ENCODE data around the gene BBS2. TPM values are rescaled to one million over a fixed set of nuclear protein-coding genes. Genes with fewer than 3 reads are reported as not detected.

The BBS2 gene
- total and polyA plus RNA-seq, 4 donors, result 7.1 to 13.8 (median 11.1) TPM

DNA sequence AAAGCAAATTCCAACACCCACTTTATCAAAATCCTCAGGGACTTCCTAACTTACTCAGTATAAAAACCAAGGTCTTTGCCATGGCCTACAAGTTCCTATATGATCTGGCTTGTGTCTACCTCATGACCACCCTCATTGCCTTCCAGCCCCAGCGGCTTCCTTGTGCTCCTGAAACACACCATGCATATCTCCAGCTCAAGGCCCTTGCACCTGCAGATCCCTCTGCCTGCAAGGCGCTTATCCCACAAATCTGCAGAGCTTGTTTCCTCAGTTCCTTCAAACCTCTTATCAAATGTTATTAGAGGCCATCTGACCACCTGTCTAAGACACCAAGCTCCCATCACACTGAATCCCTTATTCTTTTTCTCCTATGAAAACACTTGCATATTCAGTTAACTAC lies 2.6 kb downstream of the BBS2 start:
- Histone ChIP-seq H3K36me3 (ENCODE audit: control insufficient read depth in 4 of 4, insufficient read depth in 3 of 4, low read depth in 1 of 4, low read length in 3 of 4) (no peaks in the 10 kb centered on the region), H3K4me1 (ENCODE audit: control insufficient read depth in 4 of 4, insufficient read depth in 4 of 4, low read length in 3 of 4) (peaks cover 5 to 13% (median 8%) of the 10 kb centered on the region in 4 donors), H3K27ac (ENCODE audit: low read depth in 1 of 2, low read length in 2 of 2) (no peak overlapping the region), H3K9me3 (ENCODE audit: control insufficient read depth in 4 of 4, low read length in 3 of 4) (no peaks in the 10 kb centered on the region), H3K9ac (ENCODE audit: low read depth in 1 of 2, low read length in 2 of 2) (no peak overlapping the region), H3K4me3 (ENCODE audit: low read depth in 1 of 3, low read length in 3 of 3) (no peak overlapping the region), H3K27me3 (ENCODE audit: control insufficient read depth in 4 of 4, insufficient read depth in 4 of 4, low read length in 3 of 4) (no peaks in the 10 kb centered on the region)
- 99% methylated on average over 2 of the region's 2 CpGs for WGBS
- TF ChIP-seq HNF4G (IDR thresholded peaks at IDR 0.05), result no peak
- TF ChIP-seq RXRA (IDR thresholded peaks at IDR 0.05), result no peak
- no peak for TF ChIP-seq RAD21 (IDR thresholded peaks at IDR 0.05)
- TF ChIP-seq EGR1 (IDR thresholded peaks at IDR 0.05; ENCODE audit: low read depth in 2 of 2), result no peak
- TF ChIP-seq GABPA (IDR thresholded peaks at IDR 0.05 in 1 of 2, conservative IDR thresholded peaks at IDR 0.05 in 1 of 2), result no peak
- no peak for TF ChIP-seq HNF4A (conservative IDR thresholded peaks at IDR 0.05)
- TF ChIP-seq, protein P1, sequence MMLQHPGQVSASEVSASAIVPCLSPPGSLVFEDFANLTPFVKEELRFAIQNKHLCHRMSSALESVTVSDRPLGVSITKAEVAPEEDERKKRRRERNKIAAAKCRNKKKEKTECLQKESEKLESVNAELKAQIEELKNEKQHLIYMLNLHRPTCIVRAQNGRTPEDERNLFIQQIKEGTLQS (IDR thresholded peaks at IDR 0.05), result no peak
- TF ChIP-seq, protein P2, sequence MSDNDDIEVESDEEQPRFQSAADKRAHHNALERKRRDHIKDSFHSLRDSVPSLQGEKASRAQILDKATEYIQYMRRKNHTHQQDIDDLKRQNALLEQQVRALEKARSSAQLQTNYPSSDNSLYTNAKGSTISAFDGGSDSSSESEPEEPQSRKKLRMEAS (IDR thresholded peaks at IDR 0.05), result no peak
- TF ChIP-seq TAF1 (conservative IDR thresholded peaks at IDR 0.05), result no peak
- TF ChIP-seq SP1 (IDR thresholded peaks at IDR 0.05), result no peak
- DNase-seq (ENCODE audit: low spot score), result no peak

DNA sequence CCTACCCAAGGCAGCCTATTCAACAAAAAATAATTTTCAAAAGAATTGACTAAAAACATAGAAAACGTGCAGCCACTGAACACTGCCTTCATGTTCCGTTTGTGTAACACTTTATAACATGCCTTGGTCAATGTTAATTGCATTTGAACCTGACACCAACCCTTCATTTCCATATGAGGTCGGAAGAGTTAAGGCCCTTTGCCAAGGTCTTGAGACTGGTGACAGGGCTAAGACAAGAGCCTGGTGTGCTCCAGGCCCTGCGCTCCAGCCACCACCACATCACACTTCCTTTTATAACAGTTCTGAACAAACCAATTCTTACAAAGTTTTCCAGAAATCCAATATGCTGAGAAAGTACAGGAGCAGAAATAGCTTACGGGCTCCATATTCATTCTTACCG lies 4.2 kb downstream of the BBS2 start:
- 84% methylated on average over 6 of the region's 6 CpGs for WGBS
- H3K36me3 ChIP-seq (ENCODE audit: control insufficient read depth in 4 of 4, insufficient read depth in 3 of 4, low read depth in 1 of 4, low read length in 3 of 4), result peaks cover 0 to 2% (median 2%) of the 10 kb centered on the region in 4 donors
- H3K4me1 ChIP-seq (ENCODE audit: control insufficient read depth in 4 of 4, insufficient read depth in 4 of 4, low read length in 3 of 4), result peaks cover 5 to 13% (median 8%) of the 10 kb centered on the region in 4 donors
- no peak overlapping the region for H3K27ac ChIP-seq (ENCODE audit: low read depth in 1 of 2, low read length in 2 of 2)
- no peak overlapping the region for H3K4me3 ChIP-seq (ENCODE audit: low read depth in 1 of 3, low read length in 3 of 3)
- H3K9me3 ChIP-seq (ENCODE audit: control insufficient read depth in 4 of 4, low read length in 3 of 4), result no peaks in the 10 kb centered on the region
- no peak for DNase-seq (ENCODE audit: low spot score)
- no peaks in the 10 kb centered on the region for H3K27me3 ChIP-seq (ENCODE audit: control insufficient read depth in 4 of 4, insufficient read depth in 4 of 4, low read length in 3 of 4)
- no peak for TF ChIP-seq TAF1 (conservative IDR thresholded peaks at IDR 0.05)
- TF ChIP-seq, protein P3, sequence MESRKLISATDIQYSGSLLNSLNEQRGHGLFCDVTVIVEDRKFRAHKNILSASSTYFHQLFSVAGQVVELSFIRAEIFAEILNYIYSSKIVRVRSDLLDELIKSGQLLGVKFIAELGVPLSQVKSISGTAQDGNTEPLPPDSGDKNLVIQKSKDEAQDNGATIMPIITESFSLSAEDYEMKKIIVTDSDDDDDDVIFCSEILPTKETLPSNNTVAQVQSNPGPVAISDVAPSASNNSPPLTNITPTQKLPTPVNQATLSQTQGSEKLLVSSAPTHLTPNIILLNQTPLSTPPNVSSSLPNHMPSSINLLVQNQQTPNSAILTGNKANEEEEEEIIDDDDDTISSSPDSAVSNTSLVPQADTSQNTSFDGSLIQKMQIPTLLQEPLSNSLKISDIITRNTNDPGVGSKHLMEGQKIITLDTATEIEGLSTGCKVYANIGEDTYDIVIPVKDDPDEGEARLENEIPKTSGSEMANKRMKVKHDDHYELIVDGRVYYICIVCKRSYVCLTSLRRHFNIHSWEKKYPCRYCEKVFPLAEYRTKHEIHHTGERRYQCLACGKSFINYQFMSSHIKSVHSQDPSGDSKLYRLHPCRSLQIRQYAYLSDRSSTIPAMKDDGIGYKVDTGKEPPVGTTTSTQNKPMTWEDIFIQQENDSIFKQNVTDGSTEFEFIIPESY (IDR thresholded peaks at IDR 0.05), result no peak
- TF ChIP-seq EGR1 (IDR thresholded peaks at IDR 0.05; ENCODE audit: low read depth in 2 of 2), result no peak
- no peak for TF ChIP-seq YY1 (IDR thresholded peaks at IDR 0.05)
- TF ChIP-seq, protein P1 (IDR thresholded peaks at IDR 0.05), result no peak
- TF ChIP-seq RAD21 (IDR thresholded peaks at IDR 0.05), result no peak
- no peak for TF ChIP-seq HNF4G (IDR thresholded peaks at IDR 0.05)
- TF ChIP-seq JUND (IDR thresholded peaks at IDR 0.05), result no peak
- no peak for TF ChIP-seq FOXA1 (IDR thresholded peaks at IDR 0.05)
- no peak for TF ChIP-seq NR2F2 (IDR thresholded peaks at IDR 0.05)
- TF ChIP-seq, protein P2 (IDR thresholded peaks at IDR 0.05), result no peak
- TF ChIP-seq RXRA (IDR thresholded peaks at IDR 0.05), result no peak
- no peak for TF ChIP-seq FOXA2 (IDR thresholded peaks at IDR 0.05)
- no peak for TF ChIP-seq SP1 (IDR thresholded peaks at IDR 0.05)
- no peak for TF ChIP-seq HNF4A (conservative IDR thresholded peaks at IDR 0.05)
- TF ChIP-seq, protein P4, sequence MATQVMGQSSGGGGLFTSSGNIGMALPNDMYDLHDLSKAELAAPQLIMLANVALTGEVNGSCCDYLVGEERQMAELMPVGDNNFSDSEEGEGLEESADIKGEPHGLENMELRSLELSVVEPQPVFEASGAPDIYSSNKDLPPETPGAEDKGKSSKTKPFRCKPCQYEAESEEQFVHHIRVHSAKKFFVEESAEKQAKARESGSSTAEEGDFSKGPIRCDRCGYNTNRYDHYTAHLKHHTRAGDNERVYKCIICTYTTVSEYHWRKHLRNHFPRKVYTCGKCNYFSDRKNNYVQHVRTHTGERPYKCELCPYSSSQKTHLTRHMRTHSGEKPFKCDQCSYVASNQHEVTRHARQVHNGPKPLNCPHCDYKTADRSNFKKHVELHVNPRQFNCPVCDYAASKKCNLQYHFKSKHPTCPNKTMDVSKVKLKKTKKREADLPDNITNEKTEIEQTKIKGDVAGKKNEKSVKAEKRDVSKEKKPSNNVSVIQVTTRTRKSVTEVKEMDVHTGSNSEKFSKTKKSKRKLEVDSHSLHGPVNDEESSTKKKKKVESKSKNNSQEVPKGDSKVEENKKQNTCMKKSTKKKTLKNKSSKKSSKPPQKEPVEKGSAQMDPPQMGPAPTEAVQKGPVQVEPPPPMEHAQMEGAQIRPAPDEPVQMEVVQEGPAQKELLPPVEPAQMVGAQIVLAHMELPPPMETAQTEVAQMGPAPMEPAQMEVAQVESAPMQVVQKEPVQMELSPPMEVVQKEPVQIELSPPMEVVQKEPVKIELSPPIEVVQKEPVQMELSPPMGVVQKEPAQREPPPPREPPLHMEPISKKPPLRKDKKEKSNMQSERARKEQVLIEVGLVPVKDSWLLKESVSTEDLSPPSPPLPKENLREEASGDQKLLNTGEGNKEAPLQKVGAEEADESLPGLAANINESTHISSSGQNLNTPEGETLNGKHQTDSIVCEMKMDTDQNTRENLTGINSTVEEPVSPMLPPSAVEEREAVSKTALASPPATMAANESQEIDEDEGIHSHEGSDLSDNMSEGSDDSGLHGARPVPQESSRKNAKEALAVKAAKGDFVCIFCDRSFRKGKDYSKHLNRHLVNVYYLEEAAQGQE (IDR thresholded peaks at IDR 0.05), result no peak
- H3K9ac ChIP-seq (ENCODE audit: low read depth in 1 of 2, low read length in 2 of 2), result no peak overlapping the region

Data from liver (tissue), 9 donors.